CD14-positive monocyte (primary cell): ENCODE measurements around the gene KLC1. TPM values are rescaled to one million over a fixed set of nuclear protein-coding genes. Genes with fewer than 3 reads are reported as not detected.

Experiments
- DNase-seq, 3 donors: peaks; one replicate each; pipeline ENCODE4 v3.0.0-alpha.2; 2011 to 2022
- H2AFZ ChIP-seq: 2 replicates; pipeline ENCODE4 v1.6.0; 2012; ENCODE audit warnings: mild to moderate bottlenecking, low read depth, low read length, inconsistent platforms; ENCODE audit not compliant: insufficient read depth, poor library complexity, severe bottlenecking
- H3K27ac ChIP-seq, 2 donors: 1 replicate in 1 of 2; 2 replicates in 1 of 2; pipeline ENCODE4 v1.5.1; 2012 to 2013; ENCODE audit warnings: low read length in 2 of 2, control low read depth in 1 of 2, inconsistent platforms in 1 of 2, low read depth in 1 of 2, mild to moderate bottlenecking in 1 of 2
- H3K27me3 ChIP-seq, 2 donors: one replicate each; pipeline versions ENCODE4 v1.6.0 to v1.6.1; 2011 to 2013; ENCODE audit warnings: low read length in 2 of 2; ENCODE audit not compliant: control insufficient read depth in 2 of 2, insufficient read depth in 2 of 2
- H3K36me3 ChIP-seq, 2 donors: replicated peaks in 1 of 2; 1 replicate in 1 of 2; 2 replicates in 1 of 2; pipeline versions ENCODE4 v1.5.1 to v1.6.1; 2012 to 2013; ENCODE audit warnings: low read length in 2 of 2, control low read depth in 1 of 2, inconsistent platforms in 1 of 2, mild to moderate bottlenecking in 1 of 2; ENCODE audit not compliant: insufficient read depth in 2 of 2, control insufficient read depth in 1 of 2
- H3K4me1 ChIP-seq, 2 donors: 1 replicate in 1 of 2; 2 replicates in 1 of 2; pipeline versions ENCODE4 v1.5.1 to v1.6.1; 2012 to 2013; ENCODE audit warnings: low read length in 2 of 2, control low read depth in 1 of 2, inconsistent platforms in 1 of 2, mild to moderate bottlenecking in 1 of 2, moderate library complexity in 1 of 2; ENCODE audit not compliant: insufficient read depth in 2 of 2, control insufficient read depth in 1 of 2
- H3K4me2 ChIP-seq: replicated peaks from 2 replicates; pipeline ENCODE3; 2012; ENCODE audit warnings: low read length, moderate library complexity, mild to moderate bottlenecking; ENCODE audit not compliant: poor library complexity, severe bottlenecking; ENCODE audit errors: extremely low read depth
- H3K4me3 ChIP-seq, 3 experiments: fragments of 200-600 bp in 1 of 3; sonication (generic) in 1 of 3; replicated peaks in 1 of 3; 1 replicate in 2 of 3; 2 replicates in 1 of 3; pipeline ENCODE4 v1.5.1; 2011 to 2013; ENCODE audit warnings: low read length in 3 of 3, mild to moderate bottlenecking in 3 of 3, control low read depth in 2 of 3, low read depth in 2 of 3, inconsistent platforms in 1 of 3, moderate library complexity in 1 of 3
- H3K79me2 ChIP-seq: 2 replicates; pipeline ENCODE4 v1.6.0; 2012; ENCODE audit warnings: mild to moderate bottlenecking, control low read depth, inconsistent platforms, low read length, moderate library complexity; ENCODE audit not compliant: insufficient read depth
- H3K9ac ChIP-seq: 2 replicates; pipeline ENCODE4 v1.6.0; 2017; ENCODE audit warnings: low read length, mild to moderate bottlenecking; ENCODE audit not compliant: insufficient read depth, poor library complexity, severe bottlenecking
- H3K9me3 ChIP-seq, 2 donors: replicated peaks in 1 of 2; 1 replicate in 1 of 2; 2 replicates in 1 of 2; pipeline versions ENCODE4 v1.5.1 to v1.6.1; 2012 to 2013; ENCODE audit warnings: low read length in 2 of 2, control low read depth in 1 of 2; ENCODE audit not compliant: control insufficient read depth in 1 of 2, insufficient read depth in 1 of 2
- H4K20me1 ChIP-seq: 2 replicates; pipeline ENCODE4 v1.6.0; 2012; ENCODE audit warnings: mild to moderate bottlenecking, low read length, control low read depth, moderate library complexity; ENCODE audit not compliant: insufficient read depth
- H3K27ac Mint-ChIP-seq, 7 donors: one replicate each; pipeline ENCODE4 v1.8.0; 2020; ENCODE audit warnings: mild to moderate bottlenecking in 7 of 7, mixed read lengths in 7 of 7, moderate library complexity in 6 of 7, inconsistent platforms in 2 of 7
- H3K27me3 Mint-ChIP-seq, 3 donors: one replicate each; pipeline ENCODE4 v1.8.0; 2021 to 2022; ENCODE audit warnings: low read depth in 3 of 3, mild to moderate bottlenecking in 3 of 3, mixed read lengths in 3 of 3, moderate library complexity in 3 of 3, inconsistent platforms in 1 of 3
- H3K36me3 Mint-ChIP-seq, 2 donors: one replicate each; pipeline ENCODE4 v1.8.0; 2020; ENCODE audit warnings: mixed read lengths in 2 of 2, inconsistent platforms in 1 of 2, mild to moderate bottlenecking in 1 of 2
- H3K4me1 Mint-ChIP-seq: one replicate; pipeline ENCODE4 v1.8.0; 2020; ENCODE audit warnings: mild to moderate bottlenecking, mixed read lengths
- H3K4me3 Mint-ChIP-seq, 2 donors: one replicate each; pipeline ENCODE4 v1.8.0; 2020; ENCODE audit warnings: mild to moderate bottlenecking in 2 of 2, mixed read lengths in 2 of 2, moderate library complexity in 1 of 2
- H3K9me3 Mint-ChIP-seq, 7 donors: one replicate each; pipeline ENCODE4 v1.8.0; 2020 to 2022; ENCODE audit warnings: mixed read lengths in 7 of 7, mild to moderate bottlenecking in 6 of 7, moderate library complexity in 6 of 7, inconsistent platforms in 2 of 7
- WGBS: methylation state at CpG from one replicate; pipeline ENCODE4 v1.1.5; 2013; ENCODE audit warnings: missing lambda C conversion rate; ENCODE audit not compliant: insufficient coverage; 5-methylcytosine and 5-hydroxymethylcytosine counted together
- intact Hi-C, 2 donors: fragments of 100-400 bp; cut with micrococcal nuclease; formaldehyde crosslinking; loops; one replicate each; pipeline versions ENCODE4 v1.15.0 to v1.15.1; 2023
- polyA plus RNA-seq, 3 donors: library from polyadenylated mRNA; depleted of rRNA in 1 of 3; unstranded in 2 of 3; stranded (reverse) in 1 of 3; fragments of 300-500 nt in 2 of 3; fragments of >200 nt in 1 of 3; fragmentation: Illumina TruSeq in 2 of 3; gene quantifications; 1 replicate in 2 of 3; 2 replicates in 1 of 3; pipeline ENCODE4 v1.2.3, GENCODE V29; 2012 to 2021
- TF ChIP-seq, protein P1 (sequence below): fragments of 200-600 bp; IDR thresholded peaks from one replicate; pipeline ENCODE4 v1.8.0; 2022; ENCODE audit warnings: antibody characterized with exemption, mild to moderate bottlenecking

The KLC1 gene
- polyA plus RNA-seq, 3 donors = 41.5 to 108 (median 46.6) TPM

DNA sequence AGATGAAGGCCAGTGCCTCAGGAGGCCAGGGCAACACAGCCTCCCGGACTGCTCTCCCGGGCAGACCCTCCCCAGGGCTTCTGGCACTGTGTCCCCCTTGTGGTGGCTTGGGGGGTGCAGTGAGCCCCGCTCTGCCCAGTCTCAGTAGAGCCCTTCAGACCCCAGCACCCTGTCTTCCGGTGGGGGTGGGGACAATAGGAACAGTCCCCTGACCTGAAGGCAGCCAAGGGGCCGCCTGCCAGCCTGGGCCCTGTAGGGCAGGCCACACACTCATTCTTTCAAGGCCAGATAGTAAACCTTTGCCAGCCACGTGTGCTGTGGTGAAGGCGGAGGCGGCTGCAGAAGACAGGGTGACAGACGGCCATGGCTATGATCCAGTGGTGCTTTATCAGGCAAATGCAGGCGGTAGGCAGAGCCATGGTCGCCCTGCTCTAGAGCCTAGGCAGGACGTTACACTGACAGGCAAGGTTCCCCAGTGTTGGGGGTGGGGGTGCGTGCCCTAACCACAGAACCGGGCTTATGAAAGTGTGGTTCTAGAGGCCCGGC, 101.6 kb downstream of the KLC1 start:
- peaks cover 53 to 64% of the 10 kb centered on the region in 2 donors for H3K36me3 ChIP-seq

DNA sequence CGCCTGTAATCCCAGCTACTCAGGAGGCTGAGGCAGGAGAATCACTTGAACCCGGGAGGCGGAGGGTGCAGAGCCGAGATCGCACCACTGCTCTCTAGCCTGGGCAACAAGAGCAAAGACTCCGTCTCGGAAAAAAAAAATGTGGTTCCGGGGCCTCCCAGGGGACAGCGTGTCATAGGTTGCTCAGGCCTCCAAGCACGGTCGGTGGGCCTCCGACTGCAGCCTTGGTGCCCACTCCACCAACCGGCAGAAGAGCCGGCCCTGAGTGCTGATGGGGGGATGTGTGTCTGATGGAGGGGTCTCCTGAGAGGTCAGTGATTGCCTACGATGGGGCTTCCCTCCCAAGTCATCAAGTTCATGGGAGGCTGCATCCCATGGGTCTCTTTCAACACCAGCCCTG, 102.5 kb downstream of the KLC1 start:
- H3K36me3 Mint-ChIP-seq = peaks cover 35 to 64% of the 10 kb centered on the region in 2 donors
- TF ChIP-seq, protein P1, sequence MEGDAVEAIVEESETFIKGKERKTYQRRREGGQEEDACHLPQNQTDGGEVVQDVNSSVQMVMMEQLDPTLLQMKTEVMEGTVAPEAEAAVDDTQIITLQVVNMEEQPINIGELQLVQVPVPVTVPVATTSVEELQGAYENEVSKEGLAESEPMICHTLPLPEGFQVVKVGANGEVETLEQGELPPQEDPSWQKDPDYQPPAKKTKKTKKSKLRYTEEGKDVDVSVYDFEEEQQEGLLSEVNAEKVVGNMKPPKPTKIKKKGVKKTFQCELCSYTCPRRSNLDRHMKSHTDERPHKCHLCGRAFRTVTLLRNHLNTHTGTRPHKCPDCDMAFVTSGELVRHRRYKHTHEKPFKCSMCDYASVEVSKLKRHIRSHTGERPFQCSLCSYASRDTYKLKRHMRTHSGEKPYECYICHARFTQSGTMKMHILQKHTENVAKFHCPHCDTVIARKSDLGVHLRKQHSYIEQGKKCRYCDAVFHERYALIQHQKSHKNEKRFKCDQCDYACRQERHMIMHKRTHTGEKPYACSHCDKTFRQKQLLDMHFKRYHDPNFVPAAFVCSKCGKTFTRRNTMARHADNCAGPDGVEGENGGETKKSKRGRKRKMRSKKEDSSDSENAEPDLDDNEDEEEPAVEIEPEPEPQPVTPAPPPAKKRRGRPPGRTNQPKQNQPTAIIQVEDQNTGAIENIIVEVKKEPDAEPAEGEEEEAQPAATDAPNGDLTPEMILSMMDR = no peak
- Histone ChIP-seq H4K20me1 (no peaks in the 10 kb centered on the region), H3K4me2 (no peak overlapping the region), H3K4me1 (no peaks in the 10 kb centered on the region), H3K9ac (no peak overlapping the region), H3K79me2 (no peaks in the 10 kb centered on the region), H3K27me3 (no peaks in the 10 kb centered on the region), H3K36me3 (peaks cover 49 to 57% of the 10 kb centered on the region in 2 donors), H2AFZ (no peak overlapping the region), H3K9me3 (no peaks in the 10 kb centered on the region), H3K27ac (no peak overlapping the region), H3K4me3 (no peak overlapping the region)
- intact Hi-C loops = no loop called here
- WGBS = 99% methylated on average over 10 of the region's 15 CpGs
- H3K27ac Mint-ChIP-seq = no peak overlapping the region
- DNase-seq = no peak
- H3K9me3 Mint-ChIP-seq = no peaks in the 10 kb centered on the region
- no peaks in the 10 kb centered on the region for H3K4me1 Mint-ChIP-seq
- peaks cover 0 to 2% (median 2%) of the 10 kb centered on the region in 3 donors for H3K27me3 Mint-ChIP-seq
- H3K4me3 Mint-ChIP-seq = no peak overlapping the region

More for the DNA sequence above, 101.6 kb downstream of the KLC1 start:
- TF ChIP-seq, protein P1 = no peak
- Histone ChIP-seq H3K9me3 (no peaks in the 10 kb centered on the region), H3K4me2 (no peak overlapping the region), H2AFZ (no peak overlapping the region), H3K4me1 (no peaks in the 10 kb centered on the region), H3K79me2 (no peaks in the 10 kb centered on the region), H3K27ac (no peak overlapping the region), H3K4me3 (no peak overlapping the region), H4K20me1 (peaks cover 1% of the 10 kb centered on the region), H3K27me3 (no peaks in the 10 kb centered on the region), H3K9ac (no peak overlapping the region)
- Mint-ChIP-seq H3K9me3 (no peaks in the 10 kb centered on the region), H3K27ac (no peak overlapping the region), H3K4me1 (no peaks in the 10 kb centered on the region), H3K27me3 (peaks cover 0 to 2% (median 2%) of the 10 kb centered on the region in 3 donors), H3K4me3 (no peak overlapping the region), H3K36me3 (peaks cover 37 to 72% of the 10 kb centered on the region in 2 donors)
- no peak for DNase-seq
- WGBS = 75% methylated on average over 12 of the region's 15 CpGs
- intact Hi-C loops = no loop called here
